ENCODE data around the gene NUPR1.
"Not testable (repeated sequence)": the region's sequence is repeated elsewhere in the genome, so short reads cannot be mapped to it uniquely, and the experiment has no call there.

The NUPR1 gene

GRCh38 chr16:28495098-28495793 is 43.5 kb downstream of the NUPR1 start:
- no peak for DNase-seq (ENCODE audit: insufficient read length, low spot score)
- no peak for FAIRE-seq
- no peak for TF ChIP-seq TAF1 (IDR thresholded peaks at IDR 0.05; ENCODE audit: low read depth, low read length)

DNA sequence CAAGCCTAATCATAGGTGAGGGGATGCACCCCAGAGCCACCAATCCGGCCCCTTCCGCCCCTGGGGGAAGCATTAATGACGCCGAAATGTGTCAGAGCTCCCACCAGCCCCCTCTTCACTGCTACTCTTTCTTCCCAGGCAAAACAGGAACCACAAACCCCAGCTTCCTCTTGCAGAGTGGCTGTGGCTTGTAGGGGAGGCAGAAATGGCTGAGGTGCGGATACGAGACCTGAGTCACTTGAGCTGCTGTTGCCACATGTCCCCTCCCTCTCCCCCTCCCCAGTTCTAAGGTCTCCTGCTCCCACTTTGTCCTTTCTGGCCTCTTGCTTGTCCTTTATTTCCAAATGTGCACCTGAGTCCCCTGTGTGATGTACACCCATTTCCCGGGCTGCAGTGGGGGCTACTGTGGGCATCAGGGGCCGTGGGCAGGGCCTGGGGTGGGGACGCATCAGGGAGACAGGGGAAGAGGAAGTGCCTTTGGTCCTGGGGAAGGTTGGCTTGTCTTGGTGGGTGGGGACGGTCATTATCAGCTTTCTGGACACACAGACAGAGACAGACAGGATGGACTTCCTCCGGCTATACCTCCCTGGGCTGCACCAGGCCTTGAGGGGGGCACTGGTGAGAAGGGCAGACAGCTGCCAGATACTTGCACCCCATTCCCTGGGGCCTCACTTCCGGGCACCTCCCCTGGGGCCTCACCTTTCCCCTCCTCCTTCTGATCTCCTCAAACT is 44.5 kb downstream of the NUPR1 start, which contains the start of gene APOBR:
Gene APOBR (plus strand): TSS at position 523 of the 731 bp plus-strand sequence. CDS start 39 bp downstream, at position 562.
- no peak for TF ChIP-seq TAF1 (IDR thresholded peaks at IDR 0.05; ENCODE audit: low read depth, low read length)
- TF ChIP-seq SPI1 (IDR thresholded peaks at IDR 0.05; ENCODE audit: low read depth, low read length): peak; percentile 83
- peak; percentile 69; the same call in 1 of the 2 replicates for TF ChIP-seq POU2F2 (IDR thresholded peaks at IDR 0.05; ENCODE audit: low read depth, low read length)
- TF ChIP-seq POLR2AphosphoS5 (IDR thresholded peaks at IDR 0.05; ENCODE audit: low read depth, low read length): peak; percentile 55; the same call in 1 of the 2 replicates
- TF ChIP-seq PAX5 (IDR thresholded peaks at IDR 0.05; ENCODE audit: insufficient read depth, low read length, severe bottlenecking): no peak
- TF ChIP-seq POLR2A (IDR thresholded peaks at IDR 0.05; ENCODE audit: low read depth, low read length): peak; percentile 78
- peak; percentile 97 for FAIRE-seq
- DNase-seq (ENCODE audit: insufficient read length, low spot score): peak; percentile 84

- FAIRE-seq (no peak), DNase-seq (ENCODE audit: insufficient read length, low spot score) (no peak)
- no peak for TF ChIP-seq PAX5 (IDR thresholded peaks at IDR 0.05; ENCODE audit: insufficient read depth, low read length, severe bottlenecking)
- TF ChIP-seq POLR2AphosphoS5 (IDR thresholded peaks at IDR 0.05; ENCODE audit: low read depth, low read length): no peak
- no peak for TF ChIP-seq SPI1 (IDR thresholded peaks at IDR 0.05; ENCODE audit: low read depth, low read length)
- TF ChIP-seq TAF1 (IDR thresholded peaks at IDR 0.05; ENCODE audit: low read depth, low read length): no peak
Observed at GRCh38 chr16:28492511-28492910, 46.3 kb downstream of the NUPR1 start.

- peak; percentile 89 for FAIRE-seq
- peak; percentile 84 for DNase-seq (ENCODE audit: insufficient read length, low spot score)
- peak; percentile 58; the same call in 1 of the 2 replicates for TF ChIP-seq TAF1 (IDR thresholded peaks at IDR 0.05; ENCODE audit: low read depth, low read length)
- peak; percentile 52; the same call in 1 of the 2 replicates for TF ChIP-seq POLR2A (IDR thresholded peaks at IDR 0.05; ENCODE audit: low read depth, low read length)
- no peak for TF ChIP-seq PAX5 (IDR thresholded peaks at IDR 0.05; ENCODE audit: insufficient read depth, low read length, severe bottlenecking)
- peak; percentile 88 for TF ChIP-seq POU2F2 (IDR thresholded peaks at IDR 0.05; ENCODE audit: low read depth, low read length)
Observed at GRCh38 chr16:28491970-28492474, 46.8 kb downstream of the NUPR1 start, which contains the start of gene CLN3. TSS of gene CLN3 (minus strand) at chr16:28492074. CDS start at chr16:28491759, 315 bp downstream.

DNA sequence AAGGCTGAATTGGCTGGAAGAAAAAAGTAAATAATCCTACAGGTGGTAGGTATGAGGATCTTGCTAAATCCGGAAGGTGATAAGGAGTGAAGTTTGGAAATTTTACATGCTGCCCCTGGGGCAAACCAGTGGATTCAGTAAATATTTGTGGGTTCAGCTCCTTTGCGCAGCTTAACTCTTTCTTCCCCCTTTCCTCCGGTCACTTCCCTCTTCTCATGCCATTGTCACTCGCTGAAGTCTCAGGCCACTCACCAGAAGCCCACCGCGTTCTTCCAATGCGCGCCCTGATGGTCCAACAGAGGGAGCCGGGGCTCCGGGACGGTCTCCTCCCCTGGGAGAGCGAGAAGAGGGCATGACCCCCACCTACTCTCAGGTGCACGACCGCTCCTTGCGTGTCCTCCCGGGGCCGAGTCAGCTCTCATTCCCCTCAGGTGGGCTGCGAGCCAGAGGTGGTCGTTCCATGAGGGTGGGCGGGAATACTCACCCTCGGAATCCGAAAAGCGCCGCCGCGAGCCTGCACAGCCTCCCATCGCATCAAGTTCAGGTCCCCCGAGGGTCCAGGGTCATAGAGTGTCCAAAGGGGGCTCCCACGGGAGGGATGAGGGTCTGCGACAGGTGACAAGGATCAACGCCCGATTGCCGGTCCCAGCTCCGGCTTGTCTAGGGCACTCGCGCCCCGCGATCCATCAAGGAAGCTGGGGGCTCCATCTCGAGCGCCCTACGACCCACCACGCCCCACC is 47.4 kb downstream of the NUPR1 start:
- no peak for DNase-seq (ENCODE audit: insufficient read length, low spot score)
- no peak for FAIRE-seq
- TF ChIP-seq POLR2AphosphoS5 (IDR thresholded peaks at IDR 0.05; ENCODE audit: low read depth, low read length): no peak
- TF ChIP-seq POLR2A (IDR thresholded peaks at IDR 0.05; ENCODE audit: low read depth, low read length): no peak
- 0 out of 2 replicates have a peak, but pooled peaks have one; percentile 31 for TF ChIP-seq SPI1 (IDR thresholded peaks at IDR 0.05; ENCODE audit: low read depth, low read length)

- no peak for TF ChIP-seq PAX5 (IDR thresholded peaks at IDR 0.05; ENCODE audit: insufficient read depth, low read length, severe bottlenecking)
- TF ChIP-seq POU2F2 (IDR thresholded peaks at IDR 0.05; ENCODE audit: low read depth, low read length): no peak
- TF ChIP-seq TAF1 (IDR thresholded peaks at IDR 0.05; ENCODE audit: low read depth, low read length): no peak
- no peak for TF ChIP-seq POLR2AphosphoS5 (IDR thresholded peaks at IDR 0.05; ENCODE audit: low read depth, low read length)
- TF ChIP-seq POLR2A (IDR thresholded peaks at IDR 0.05; ENCODE audit: low read depth, low read length): no peak
- no peak for TF ChIP-seq SPI1 (IDR thresholded peaks at IDR 0.05; ENCODE audit: low read depth, low read length)
- no peak for FAIRE-seq
- DNase-seq (ENCODE audit: insufficient read length, low spot score): no peak
Observed at GRCh38 chr16:28486266-28486665, 52.5 kb downstream of the NUPR1 start.

DNA sequence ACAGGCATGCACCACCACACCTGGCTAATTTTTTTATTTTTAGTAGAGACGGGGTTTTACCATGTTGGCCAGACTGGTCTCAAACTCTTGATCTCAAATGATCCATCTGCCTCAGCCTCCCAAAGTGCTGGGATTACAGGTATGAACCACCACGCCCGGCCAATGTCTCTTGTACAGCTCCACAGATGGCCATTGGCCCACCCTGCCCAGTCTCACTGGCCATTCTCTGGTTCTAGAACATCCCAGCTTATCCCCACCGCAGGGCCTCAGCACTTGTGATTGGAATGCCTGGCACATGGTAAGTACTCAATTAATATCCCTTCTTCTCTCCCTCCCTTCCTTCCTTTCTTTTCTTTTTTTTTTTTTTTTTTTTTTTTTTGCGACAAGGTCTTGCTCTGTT is 55.4 kb downstream of the NUPR1 start:
- DNase-seq (ENCODE audit: insufficient read length, low spot score); FAIRE-seq: not testable (repeated sequence)

Measured in GM12891 (cell line).